ENCODE results near the gene FADS2. TPM values are rescaled to one million over a fixed set of nuclear protein-coding genes. Genes with fewer than 3 reads are reported as not detected.

FADS2 gene
- total RNA-seq, result 178 TPM

DNA sequence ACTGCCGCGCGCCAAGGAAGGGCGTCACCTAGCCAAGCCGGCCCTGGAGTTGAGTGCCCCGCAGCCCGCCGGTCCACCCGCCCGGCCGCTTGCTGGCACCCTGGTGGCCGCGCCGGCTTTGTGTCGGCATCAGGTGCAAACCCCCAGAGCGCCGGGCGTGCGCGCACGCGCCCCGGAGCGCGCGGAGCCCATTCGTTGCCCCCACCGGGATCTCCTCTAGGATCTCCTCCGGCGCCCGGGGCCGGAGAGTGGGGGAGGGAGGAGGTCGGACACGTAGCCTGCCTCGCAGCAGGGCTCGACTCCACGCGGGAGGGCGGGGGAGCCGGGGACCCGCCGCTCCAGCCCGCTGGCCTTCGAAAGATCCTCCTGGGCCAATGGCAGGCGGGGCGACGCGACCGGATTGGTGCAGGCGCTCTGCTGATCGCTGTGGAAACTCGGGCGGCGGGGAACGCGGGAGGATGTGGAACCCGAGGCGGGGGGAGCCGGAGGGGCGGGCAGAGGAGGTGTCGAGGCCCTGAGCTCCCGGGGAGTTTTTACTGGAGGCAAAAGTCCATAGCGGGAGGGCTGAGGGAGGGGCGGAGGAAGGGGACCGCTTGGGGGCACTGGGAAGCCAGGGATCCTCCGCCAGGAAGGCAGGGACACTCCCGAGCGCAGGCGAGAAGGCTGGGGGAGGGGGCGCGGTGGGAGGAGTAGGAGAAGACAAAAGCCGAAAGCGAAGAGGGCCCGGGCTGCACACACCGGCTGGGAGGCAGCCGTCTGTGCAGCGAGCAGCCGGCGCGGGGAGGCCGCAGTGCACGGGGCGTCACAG lies at the start of gene FADS2:
Gene FADS2 (plus strand): TSS at position 730 of the 808 bp plus-strand sequence. CDS start 91 bp downstream, outside the sequence.

DNA sequence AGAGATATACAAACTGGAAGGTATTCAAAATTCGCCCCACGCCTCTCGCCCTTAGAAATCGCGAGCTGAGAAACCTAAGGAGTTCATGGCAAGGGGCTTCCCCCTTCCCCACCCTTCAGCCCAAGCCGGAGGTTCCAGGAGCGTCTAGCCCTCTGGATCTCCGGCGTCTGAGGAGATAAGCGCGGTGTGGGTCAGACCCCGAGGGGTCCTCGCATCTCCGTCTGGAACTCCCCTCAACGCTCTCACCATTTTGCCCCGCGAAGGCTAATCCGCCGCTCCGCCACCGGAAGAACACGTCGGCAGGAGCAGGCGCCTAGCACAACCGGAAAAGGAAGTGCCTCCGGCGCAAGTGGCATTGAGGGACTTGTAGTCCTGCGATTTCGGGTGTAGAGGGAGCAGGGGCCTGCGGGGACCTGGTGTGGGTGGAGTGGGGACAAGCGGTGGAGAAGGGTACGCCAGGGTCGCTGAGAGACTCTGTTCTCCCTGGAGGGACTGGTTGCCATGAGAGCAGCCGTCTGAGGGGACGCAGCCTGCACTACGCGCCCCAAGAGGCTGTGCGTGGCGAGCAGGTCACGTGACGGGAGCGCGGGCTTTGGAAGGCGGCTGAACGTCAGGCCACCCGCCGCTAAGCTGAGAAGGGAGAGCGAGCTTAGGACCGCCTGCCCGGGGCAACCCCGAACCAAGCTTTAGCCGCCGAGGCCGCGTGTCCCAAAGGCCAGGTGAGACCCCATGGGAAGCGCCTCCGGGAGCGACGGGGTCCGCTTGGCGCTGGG lies 35.6 kb upstream of the FADS2 start, which contains the start of the genes FEN1 and TMEM258:
Gene FEN1 (plus strand): TSS at position 602 of the 773 bp plus-strand sequence. CDS start 2,451 bp downstream, outside the sequence.
Gene TMEM258 (minus strand): TSS at position 290 of the 773 bp plus-strand sequence. CDS start 41 bp downstream, at position 249.

DNA sequence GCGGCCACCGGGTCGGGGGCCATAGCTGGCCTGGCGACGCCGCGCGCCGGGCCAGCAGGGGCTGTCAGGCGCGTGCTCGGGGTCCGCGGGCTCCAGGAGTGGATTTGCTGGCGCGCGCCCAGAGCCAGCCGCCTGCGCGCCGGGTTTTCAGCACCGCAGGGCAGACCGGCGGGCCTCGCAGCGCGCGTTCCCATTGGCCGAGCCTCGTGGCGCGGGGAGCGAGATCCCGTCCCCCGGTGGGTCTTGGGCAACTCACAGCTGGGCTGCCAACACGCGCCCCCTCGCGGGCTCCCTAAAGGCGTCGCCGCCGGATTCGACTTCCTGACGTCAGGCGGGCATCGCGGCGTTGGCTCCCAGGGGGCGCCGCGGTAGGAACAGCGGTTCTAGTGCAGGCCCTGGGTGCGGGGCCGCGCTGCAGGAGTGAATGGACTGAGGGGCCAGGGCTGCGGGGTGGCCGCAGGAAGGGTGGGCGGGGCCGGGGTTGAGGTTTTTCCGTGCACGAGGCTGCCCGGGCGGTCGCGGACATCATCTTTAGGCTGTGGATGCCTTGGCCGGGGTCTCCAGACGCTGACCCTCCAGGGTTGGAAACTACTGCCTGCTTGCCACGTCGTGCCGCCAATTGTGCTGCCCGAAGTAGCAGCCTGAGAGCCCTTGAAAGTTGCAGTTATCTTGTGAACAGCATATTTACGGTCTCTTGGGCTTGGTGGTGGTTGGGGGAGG lies 11.2 kb upstream of the FADS2 start, which contains the start of gene FADS1:
Gene FADS1 (minus strand): TSS at position 268 of the 720 bp plus-strand sequence. CDS start 74 bp downstream, at position 194.

DNA sequence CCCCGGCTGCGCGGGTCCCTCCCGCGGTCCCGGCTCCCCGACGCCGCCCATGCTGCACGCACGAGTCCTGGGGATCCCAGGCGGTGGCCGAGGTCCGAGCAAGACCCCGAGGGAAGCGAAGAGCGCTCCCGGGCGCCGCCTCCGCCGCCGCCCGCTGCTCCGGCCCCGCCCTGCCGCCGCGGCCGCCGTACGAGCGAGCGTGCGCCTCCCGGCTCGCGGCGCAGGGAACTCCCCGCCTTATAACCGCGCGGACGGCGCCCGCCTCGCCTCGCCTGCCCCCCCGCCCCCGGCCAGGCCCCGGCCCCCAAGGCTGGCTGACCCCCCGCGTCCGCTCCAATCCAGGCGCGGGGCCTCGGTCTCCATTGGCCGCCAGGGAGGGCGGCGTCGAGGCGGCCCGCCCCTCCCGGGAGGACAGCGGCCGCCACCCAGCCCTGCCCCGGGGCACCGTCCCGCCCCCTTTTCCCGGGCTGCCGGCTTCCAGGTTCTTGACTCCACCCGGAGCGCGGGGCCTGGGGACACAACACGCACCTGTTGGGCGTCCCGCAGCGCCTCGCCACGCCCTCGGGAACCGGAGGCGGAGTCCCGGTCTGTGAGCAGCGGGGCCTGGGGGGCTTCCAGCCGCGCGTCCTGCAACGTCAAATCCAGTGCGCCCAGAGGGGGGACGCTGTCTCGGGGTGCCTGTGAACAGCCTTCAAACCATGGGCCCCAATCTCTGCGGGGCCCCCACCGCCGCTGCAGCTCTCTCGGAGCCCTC lies 63.4 kb downstream of the FADS2 start, which contains the start of gene FADS3:
Gene FADS3 (minus strand): TSS at position 215 of the 754 bp plus-strand sequence. CDS start 164 bp downstream, at position 51.

Small RNAs within 50 kb of the gene (small RNA-seq; reads per million reads assigned to genes)
- gene MIR6746, result not detected

Other genes with a start within 250 kb of the FADS2 start
- gene SYT7, start 247.2 kb upstream of the FADS2 start, total RNA-seq, result 71.5 TPM
- 11.3 TPM for gene DAGLA, start 147.9 kb upstream of the FADS2 start, total RNA-seq
- 2.8 TPM for gene MYRF, start 75.7 kb upstream of the FADS2 start, total RNA-seq
- 89.0 TPM for gene TMEM258, start 35.7 kb upstream of the FADS2 start, total RNA-seq
- gene FEN1, start 35.4 kb upstream of the FADS2 start, total RNA-seq, result 20.5 TPM
- gene FADS1, start 11.3 kb upstream of the FADS2 start, total RNA-seq, result 97.8 TPM
- 45.7 TPM for gene FADS3, start 63.2 kb downstream of the FADS2 start, total RNA-seq
- gene RAB3IL1, start 89.3 kb downstream of the FADS2 start, total RNA-seq, result 4.4 TPM
- 1.6 TPM for gene BEST1, start 122.1 kb downstream of the FADS2 start, total RNA-seq
- gene FTH1, start 139.3 kb downstream of the FADS2 start, total RNA-seq, result 513 TPM

Measured in diencephalon (tissue), 1 donor.